ENCODE results near the gene FOXD1. TPM values are rescaled to one million over a fixed set of nuclear protein-coding genes. Genes with fewer than 3 reads are reported as not detected.

FOXD1 gene
- total and polyA plus RNA-seq, 2 donors (not counting 3 experiments of a cell fraction or from before 2014, with no cell fraction given), result 0.06 to 0.20 TPM

- Histone ChIP-seq H3K9me3 (replicated peaks; ENCODE audit: control insufficient read depth, insufficient read depth, low read length) (no peaks in the 10 kb centered on the region), H2AFZ (ENCODE audit: low read depth, low read length) (no peak overlapping the region), H3K79me2 (ENCODE audit: control insufficient read depth, insufficient read depth, low read length) (no peaks in the 10 kb centered on the region), H3K27me3 (ENCODE audit: control insufficient read depth in 2 of 2, insufficient read depth in 2 of 2, low read length in 2 of 2) (peaks cover 69 to 91% of the 10 kb centered on the region in 2 experiments), H3K4me3 (replicated peaks in 1 of 3; ENCODE audit: insufficient read depth in 1 of 3, low read depth in 1 of 3, low read length in 3 of 3) (no peak overlapping the region), H3K4me2 (ENCODE audit: insufficient read depth, low read length) (no peak overlapping the region), H4K20me1 (replicated peaks; ENCODE audit: control insufficient read depth, extremely low read depth, insufficient read depth, low read length) (no peaks in the 10 kb centered on the region), H3K4me1 (ENCODE audit: control insufficient read depth, extremely low read depth, insufficient read depth, low read length) (peaks cover 6% of the 10 kb centered on the region), H3K9ac (replicated peaks; ENCODE audit: extremely low read depth, insufficient read depth, low read length) (no peak overlapping the region), H3K9me1 (replicated peaks; ENCODE audit: control insufficient read depth, extremely low read depth, insufficient read depth, low read length) (no peaks in the 10 kb centered on the region), H3K27ac (ENCODE audit: insufficient read depth, low read depth, low read length) (no peak overlapping the region), H3K36me3 (ENCODE audit: control insufficient read depth in 2 of 2, extremely low read depth in 1 of 2, insufficient read depth in 2 of 2, low read length in 2 of 2) (no peaks in the 10 kb centered on the region)
- DNase-seq (ENCODE audit: low read depth, low spot score) (no peak), FAIRE-seq (no peak)
- POLR2A ChIA-PET, result no interaction called here
- no TSS peak for BruUV-seq (replicated peaks)
- intact Hi-C loops (cut with micrococcal nuclease) (no loop called here), dilution Hi-C loops (cut with MboI; ENCODE audit: extremely low pct_ligation_motif_present, low sequenced_read_pairs) (no loop called here)
- TF ChIP-seq EZH2 (IDR thresholded peaks at IDR 0.05; ENCODE audit: borderline replicate concordance, low read depth, low read length, severe bottlenecking) (no peak), FOS (IDR thresholded peaks at IDR 0.05; ENCODE audit: borderline replicate concordance, insufficient read depth, low read length) (no peak), MYC (IDR thresholded peaks at IDR 0.05; ENCODE audit: low read depth, low read length) (no peak), JUN (IDR thresholded peaks at IDR 0.05; ENCODE audit: borderline replicate concordance, insufficient read depth, insufficient read length, low read depth) (no peak), CTCF (IDR thresholded peaks at IDR 0.05; ENCODE audit: extremely low read depth in 1 of 2, insufficient read depth in 1 of 2, low read depth in 1 of 2, low read length in 2 of 2) (no peak), POLR2AphosphoS5 (IDR thresholded peaks at IDR 0.05; ENCODE audit: insufficient read depth, low read depth, low read length) (no peak), GATA2 (IDR thresholded peaks at IDR 0.05; ENCODE audit: insufficient read depth, insufficient read length, low read depth, low read length) (no peak), POLR2A (IDR thresholded peaks at IDR 0.05; ENCODE audit: low read depth, low read length) (no peak), MAX (IDR thresholded peaks at IDR 0.05; ENCODE audit: insufficient read depth, insufficient read length) (no peak)
- CTCF ChIA-PET, result no interaction called here
Measured at GRCh38 chr5:73434907-73435306, 13.7 kb downstream of the FOXD1 start.
